Uterus (tissue), 4 donors: ENCODE data around the gene CRACDL. TPM values are rescaled to one million over a fixed set of nuclear protein-coding genes. Genes with fewer than 3 reads are reported as not detected.

ENCODE experiments used
- DNase-seq, 2 donors: peaks; one replicate each; pipeline ENCODE4 v3.0.0-alpha.2; 2019 to 2020
- H3K27ac ChIP-seq, 2 donors: fragments of 200-600 bp; sonication (generic); 1 replicate in 1 of 2; 2 replicates in 1 of 2; pipeline ENCODE4 v1.5.1; 2016 to 2018
- H3K27me3 ChIP-seq, 2 donors: fragments of 200-600 bp; sonication (generic); one replicate each; pipeline ENCODE4 v1.5.1; 2018 to 2019; ENCODE audit warnings: control low read depth in 1 of 2
- H3K36me3 ChIP-seq, 2 donors: fragments of 200-600 bp; sonication (generic); one replicate each; pipeline ENCODE4 v1.5.1; 2019; ENCODE audit warnings: control low read depth in 1 of 2
- H3K4me1 ChIP-seq, 2 donors: fragments of 200-600 bp; sonication (generic); one replicate each; pipeline ENCODE4 v1.5.1; 2018 to 2019; ENCODE audit warnings: control low read depth in 1 of 2
- H3K4me3 ChIP-seq, 2 donors: fragments of 200-600 bp; sonication (generic); 1 replicate in 1 of 2; 2 replicates in 1 of 2; pipeline ENCODE4 v1.5.1; 2018 to 2019; ENCODE audit warnings: mild to moderate bottlenecking in 1 of 2
- H3K9me3 ChIP-seq, 2 donors: fragments of 200-600 bp; sonication (generic); one replicate each; pipeline ENCODE4 v1.5.1; 2019; ENCODE audit warnings: control low read depth in 1 of 2
- POLR2A ChIP-seq, 2 donors: fragments of 450-650 bp; IDR thresholded peaks; one replicate each; pipeline ENCODE4 v1.6.1; 2016; ENCODE audit warnings: antibody characterized with exemption in 2 of 2, mild to moderate bottlenecking in 1 of 2, moderate library complexity in 1 of 2
- intact Hi-C: fragments of 100-400 bp; cut with DNase I; formaldehyde crosslinking; loops from one replicate; pipeline ENCODE4 v1.15.1; 2023; ENCODE audit warnings: low total_unique reads
- total RNA-seq, 4 donors: library from RNA; depleted of rRNA in 3 of 4; stranded (reverse); fragments of >200 nt in 3 of 4; gene quantifications; one replicate each; pipeline versions ENCODE4 v1.1.0 to v1.2.4, GENCODE V29; 2014 to 2023
- TF ChIP-seq, protein P1 (sequence below), 4 experiments: fragments of 200-600 bp in 2 of 4; fragments of 450-650 bp in 2 of 4; sonication (generic) in 2 of 4; IDR thresholded peaks; one replicate each; pipeline ENCODE4 v1.5.1; 2016 to 2019; ENCODE audit warnings: antibody characterized with exemption in 4 of 4, mild to moderate bottlenecking in 2 of 4, moderate library complexity in 1 of 4
- donor health status: DM: yes; HTN: yes; CAD: no.

CRACDL gene
- total RNA-seq, 4 donors from 2014 or later: 1.5 to 14.6 (median 6.1) TPM

DNA sequence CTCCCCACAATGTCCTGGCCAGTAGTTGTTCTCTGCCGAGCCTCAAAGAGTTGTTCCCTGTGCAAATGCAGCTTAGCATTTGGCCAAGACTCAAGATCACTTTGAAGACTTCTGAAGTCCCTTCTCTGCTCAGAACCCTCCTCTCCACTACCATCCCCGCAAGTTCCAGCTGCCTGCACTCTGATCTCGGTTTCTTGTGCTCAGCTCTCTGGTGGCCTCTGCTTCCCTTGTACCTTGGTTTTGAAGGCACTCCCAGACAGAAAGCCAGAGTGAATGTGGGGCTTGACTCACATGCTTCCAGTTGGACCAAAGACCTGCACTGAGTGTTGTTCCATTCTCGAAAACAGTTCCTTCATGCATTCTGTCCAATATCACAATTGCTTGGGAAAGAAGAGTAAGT, 28.6 kb downstream of the CRACDL start:
- H3K27me3 ChIP-seq: no peaks in the 10 kb centered on the region
- no peak overlapping the region for H3K27ac ChIP-seq
- no peaks in the 10 kb centered on the region for H3K9me3 ChIP-seq
- H3K4me1 ChIP-seq: no peaks in the 10 kb centered on the region
- DNase-seq: no peak
- intact Hi-C loops: no loop called here
- no peaks in the 10 kb centered on the region for H3K36me3 ChIP-seq
- TF ChIP-seq, protein P1, sequence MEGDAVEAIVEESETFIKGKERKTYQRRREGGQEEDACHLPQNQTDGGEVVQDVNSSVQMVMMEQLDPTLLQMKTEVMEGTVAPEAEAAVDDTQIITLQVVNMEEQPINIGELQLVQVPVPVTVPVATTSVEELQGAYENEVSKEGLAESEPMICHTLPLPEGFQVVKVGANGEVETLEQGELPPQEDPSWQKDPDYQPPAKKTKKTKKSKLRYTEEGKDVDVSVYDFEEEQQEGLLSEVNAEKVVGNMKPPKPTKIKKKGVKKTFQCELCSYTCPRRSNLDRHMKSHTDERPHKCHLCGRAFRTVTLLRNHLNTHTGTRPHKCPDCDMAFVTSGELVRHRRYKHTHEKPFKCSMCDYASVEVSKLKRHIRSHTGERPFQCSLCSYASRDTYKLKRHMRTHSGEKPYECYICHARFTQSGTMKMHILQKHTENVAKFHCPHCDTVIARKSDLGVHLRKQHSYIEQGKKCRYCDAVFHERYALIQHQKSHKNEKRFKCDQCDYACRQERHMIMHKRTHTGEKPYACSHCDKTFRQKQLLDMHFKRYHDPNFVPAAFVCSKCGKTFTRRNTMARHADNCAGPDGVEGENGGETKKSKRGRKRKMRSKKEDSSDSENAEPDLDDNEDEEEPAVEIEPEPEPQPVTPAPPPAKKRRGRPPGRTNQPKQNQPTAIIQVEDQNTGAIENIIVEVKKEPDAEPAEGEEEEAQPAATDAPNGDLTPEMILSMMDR (IDR thresholded peaks at IDR 0.05): no peak
- no peak for TF ChIP-seq POLR2A (IDR thresholded peaks at IDR 0.05)
- H3K4me3 ChIP-seq: no peak overlapping the region

DNA sequence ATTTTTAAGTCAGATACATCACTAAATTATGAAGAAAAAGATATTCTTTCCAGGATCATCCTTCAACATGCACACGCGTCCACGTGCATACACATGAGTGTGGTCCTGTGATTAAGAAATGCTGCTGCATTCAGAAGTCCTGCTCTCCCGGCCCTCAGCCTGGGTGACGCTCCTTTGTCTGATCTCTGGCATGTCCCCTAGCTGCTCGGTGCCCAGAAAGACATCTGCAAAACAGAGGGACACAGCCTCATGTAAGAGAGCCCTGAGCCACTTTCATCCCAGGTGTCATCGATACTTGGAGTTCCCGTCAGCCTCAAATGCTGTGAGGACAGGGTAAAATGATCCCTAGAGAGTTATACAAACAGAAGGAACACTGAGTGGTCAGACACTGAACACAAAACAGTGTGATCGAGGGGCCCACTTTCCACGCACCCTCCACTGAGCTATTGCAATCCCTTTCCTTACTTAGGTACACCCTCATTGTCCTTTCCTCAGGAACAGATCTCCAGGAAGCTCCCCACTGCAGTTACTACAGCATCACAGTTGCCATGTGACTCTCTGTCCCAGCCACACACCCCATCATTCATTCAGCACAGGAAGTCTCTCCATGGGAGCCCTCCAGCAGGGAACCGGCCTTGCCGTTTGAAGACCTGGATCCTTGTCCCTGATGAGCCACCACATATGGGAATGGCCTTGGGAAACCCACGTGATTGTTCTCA, 32.1 kb downstream of the CRACDL start:
- Histone ChIP-seq H3K9me3 (no peaks in the 10 kb centered on the region), H3K36me3 (no peaks in the 10 kb centered on the region), H3K27ac (no peak overlapping the region), H3K4me3 (no peak overlapping the region), H3K27me3 (no peaks in the 10 kb centered on the region), H3K4me1 (no peaks in the 10 kb centered on the region)
- no peak for DNase-seq
- TF ChIP-seq, protein P1 (IDR thresholded peaks at IDR 0.05): no peak
- no peak for TF ChIP-seq POLR2A (IDR thresholded peaks at IDR 0.05)
- intact Hi-C loops: no loop called here

DNA sequence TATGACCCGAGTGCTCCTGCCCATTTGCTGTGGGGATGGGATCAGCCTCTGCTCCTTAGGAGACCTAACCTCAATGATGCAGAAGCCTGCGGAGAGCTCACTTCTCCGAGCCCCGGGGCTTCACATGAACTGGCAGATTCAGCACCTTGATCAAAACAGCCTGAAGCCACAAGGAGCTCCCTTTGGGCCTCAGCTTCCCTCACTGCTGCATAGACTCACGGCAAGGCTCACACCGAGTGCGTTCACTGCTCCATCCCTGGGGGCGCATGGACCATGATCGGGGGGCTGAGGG, 33.0 kb downstream of the CRACDL start:
- Histone ChIP-seq H3K27me3 (no peaks in the 10 kb centered on the region), H3K4me3 (no peak overlapping the region), H3K36me3 (no peaks in the 10 kb centered on the region), H3K4me1 (no peaks in the 10 kb centered on the region), H3K27ac (no peak overlapping the region), H3K9me3 (no peaks in the 10 kb centered on the region)
- TF ChIP-seq, protein P1 (IDR thresholded peaks at IDR 0.05): no peak
- TF ChIP-seq POLR2A (IDR thresholded peaks at IDR 0.05): no peak
- intact Hi-C loops: no loop called here
- DNase-seq: no peak

DNA sequence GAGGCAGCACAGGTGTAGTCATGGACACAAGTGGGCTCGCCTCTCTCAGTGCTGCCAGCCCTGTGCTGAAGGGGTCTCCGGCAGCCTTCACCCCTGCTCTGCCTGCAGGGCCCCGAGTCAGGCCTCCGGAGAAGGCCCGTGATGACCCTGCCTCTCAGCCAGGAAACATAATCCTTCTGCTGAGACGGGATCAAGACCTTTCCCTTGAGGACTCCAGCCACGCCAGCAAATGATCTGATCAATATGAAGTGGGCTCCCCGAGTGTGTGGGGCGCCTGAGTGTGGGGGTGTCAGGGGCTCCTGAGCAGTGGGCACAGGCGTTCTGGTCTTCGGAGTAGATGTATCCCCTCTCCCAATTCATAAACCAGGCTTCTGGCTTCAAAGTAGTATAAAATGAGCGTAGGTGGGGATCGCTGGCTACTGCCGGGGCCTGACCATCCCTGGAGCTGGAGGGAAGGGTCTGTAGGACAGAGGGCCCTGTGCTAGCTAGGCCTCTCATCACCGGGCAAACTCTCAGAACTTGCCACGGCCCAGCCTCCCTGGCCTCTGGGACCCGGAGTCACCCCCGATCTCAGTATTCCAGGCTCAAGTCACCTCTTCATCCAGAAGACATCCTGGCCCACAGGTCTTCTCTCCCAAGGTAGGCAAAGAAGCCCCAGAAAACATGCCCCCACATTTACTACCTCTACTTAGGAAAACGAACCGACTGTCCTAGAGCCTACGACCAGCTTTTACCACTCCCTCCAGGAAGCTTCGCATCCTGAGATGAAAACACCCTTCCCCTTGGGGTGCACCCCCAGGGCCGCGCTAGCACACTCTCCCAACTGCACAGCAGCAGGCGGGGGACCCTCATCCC, 33.6 kb downstream of the CRACDL start:
- H3K27ac ChIP-seq: no peak overlapping the region
- no peaks in the 10 kb centered on the region for H3K27me3 ChIP-seq
- TF ChIP-seq, protein P1 (IDR thresholded peaks at IDR 0.05): no peak
- DNase-seq: no peak
- no peaks in the 10 kb centered on the region for H3K9me3 ChIP-seq
- no peak overlapping the region for H3K4me3 ChIP-seq
- intact Hi-C loops: no loop called here
- no peaks in the 10 kb centered on the region for H3K4me1 ChIP-seq
- no peaks in the 10 kb centered on the region for H3K36me3 ChIP-seq

DNA sequence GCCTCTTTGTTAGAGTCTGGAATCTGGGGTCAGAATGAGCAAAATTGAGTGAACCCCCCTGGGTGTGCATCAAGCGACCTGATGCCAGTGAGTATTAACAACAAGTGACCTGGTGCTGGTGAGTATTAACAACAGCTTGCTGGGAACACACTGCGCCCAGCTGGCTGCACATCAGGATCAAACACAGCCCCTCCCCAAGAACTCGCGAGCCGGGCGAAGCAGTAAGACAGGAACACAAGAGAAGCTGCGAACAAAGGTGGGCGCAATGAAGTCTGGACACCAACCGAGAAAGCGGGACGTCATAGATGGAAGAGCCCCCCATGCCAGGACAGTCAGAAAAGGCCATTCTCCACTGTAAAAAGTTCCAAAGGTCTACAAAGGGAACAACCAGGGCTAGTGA, 34.3 kb downstream of the CRACDL start:
- H3K4me3 ChIP-seq: no peak overlapping the region
- no peak for DNase-seq
- H3K4me1 ChIP-seq: no peaks in the 10 kb centered on the region
- no peak for TF ChIP-seq POLR2A (IDR thresholded peaks at IDR 0.05)
- TF ChIP-seq, protein P1 (IDR thresholded peaks at IDR 0.05): no peak
- no peaks in the 10 kb centered on the region for H3K36me3 ChIP-seq
- no peak overlapping the region for H3K27ac ChIP-seq
- H3K27me3 ChIP-seq: no peaks in the 10 kb centered on the region
- no peaks in the 10 kb centered on the region for H3K9me3 ChIP-seq
- intact Hi-C loops: no loop called here
